ENCODE data around the gene OBSL1. TPM values are rescaled to one million over a fixed set of nuclear protein-coding genes. Genes with fewer than 3 reads are reported as not detected.

The OBSL1 gene
- total and polyA plus RNA-seq, 9 donors: 53.2 to 740 (median 468) TPM

DNA sequence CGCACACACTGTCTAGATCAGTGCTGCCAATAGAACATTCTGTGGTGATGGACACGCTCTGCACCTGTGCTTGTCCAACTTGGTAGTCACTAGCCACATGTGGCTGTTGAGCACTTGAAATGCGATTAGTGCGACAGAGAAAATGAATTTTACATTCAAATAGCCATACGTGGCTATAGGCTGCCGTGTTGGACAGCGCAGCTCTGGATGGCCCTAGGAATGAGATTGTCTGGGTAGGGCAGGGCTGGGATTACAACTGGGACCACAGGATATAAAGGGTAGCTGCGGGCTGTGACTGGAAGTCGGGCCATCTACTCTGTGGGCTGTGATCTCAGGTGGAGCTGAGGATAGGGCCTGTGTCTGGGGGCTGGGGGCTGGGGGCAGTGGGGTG is 51.8 kb downstream of the OBSL1 start:
- Histone ChIP-seq H3K4me3 (no peak overlapping the region), H3K36me3 (no peaks in the 10 kb centered on the region), H3K9me3 (no peaks in the 10 kb centered on the region), H3K4me1 (ENCODE audit: insufficient read depth) (no peaks in the 10 kb centered on the region), H3K27me3 (no peaks in the 10 kb centered on the region), H3K27ac (no peak overlapping the region)
- TF ChIP-seq EP300 (IDR thresholded peaks at IDR 0.05) (no peak), POLR2A (IDR thresholded peaks at IDR 0.05) (no peak)
- TF ChIP-seq, protein P1, sequence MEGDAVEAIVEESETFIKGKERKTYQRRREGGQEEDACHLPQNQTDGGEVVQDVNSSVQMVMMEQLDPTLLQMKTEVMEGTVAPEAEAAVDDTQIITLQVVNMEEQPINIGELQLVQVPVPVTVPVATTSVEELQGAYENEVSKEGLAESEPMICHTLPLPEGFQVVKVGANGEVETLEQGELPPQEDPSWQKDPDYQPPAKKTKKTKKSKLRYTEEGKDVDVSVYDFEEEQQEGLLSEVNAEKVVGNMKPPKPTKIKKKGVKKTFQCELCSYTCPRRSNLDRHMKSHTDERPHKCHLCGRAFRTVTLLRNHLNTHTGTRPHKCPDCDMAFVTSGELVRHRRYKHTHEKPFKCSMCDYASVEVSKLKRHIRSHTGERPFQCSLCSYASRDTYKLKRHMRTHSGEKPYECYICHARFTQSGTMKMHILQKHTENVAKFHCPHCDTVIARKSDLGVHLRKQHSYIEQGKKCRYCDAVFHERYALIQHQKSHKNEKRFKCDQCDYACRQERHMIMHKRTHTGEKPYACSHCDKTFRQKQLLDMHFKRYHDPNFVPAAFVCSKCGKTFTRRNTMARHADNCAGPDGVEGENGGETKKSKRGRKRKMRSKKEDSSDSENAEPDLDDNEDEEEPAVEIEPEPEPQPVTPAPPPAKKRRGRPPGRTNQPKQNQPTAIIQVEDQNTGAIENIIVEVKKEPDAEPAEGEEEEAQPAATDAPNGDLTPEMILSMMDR (IDR thresholded peaks at IDR 0.05): no peak
- WGBS, 3 donors: 92 to 93% (median 92%) methylated on average over 9 of the region's 9 CpGs
- intact Hi-C loops (cut with DNase I): no loop called here
- DNase-seq: no peak

DNA sequence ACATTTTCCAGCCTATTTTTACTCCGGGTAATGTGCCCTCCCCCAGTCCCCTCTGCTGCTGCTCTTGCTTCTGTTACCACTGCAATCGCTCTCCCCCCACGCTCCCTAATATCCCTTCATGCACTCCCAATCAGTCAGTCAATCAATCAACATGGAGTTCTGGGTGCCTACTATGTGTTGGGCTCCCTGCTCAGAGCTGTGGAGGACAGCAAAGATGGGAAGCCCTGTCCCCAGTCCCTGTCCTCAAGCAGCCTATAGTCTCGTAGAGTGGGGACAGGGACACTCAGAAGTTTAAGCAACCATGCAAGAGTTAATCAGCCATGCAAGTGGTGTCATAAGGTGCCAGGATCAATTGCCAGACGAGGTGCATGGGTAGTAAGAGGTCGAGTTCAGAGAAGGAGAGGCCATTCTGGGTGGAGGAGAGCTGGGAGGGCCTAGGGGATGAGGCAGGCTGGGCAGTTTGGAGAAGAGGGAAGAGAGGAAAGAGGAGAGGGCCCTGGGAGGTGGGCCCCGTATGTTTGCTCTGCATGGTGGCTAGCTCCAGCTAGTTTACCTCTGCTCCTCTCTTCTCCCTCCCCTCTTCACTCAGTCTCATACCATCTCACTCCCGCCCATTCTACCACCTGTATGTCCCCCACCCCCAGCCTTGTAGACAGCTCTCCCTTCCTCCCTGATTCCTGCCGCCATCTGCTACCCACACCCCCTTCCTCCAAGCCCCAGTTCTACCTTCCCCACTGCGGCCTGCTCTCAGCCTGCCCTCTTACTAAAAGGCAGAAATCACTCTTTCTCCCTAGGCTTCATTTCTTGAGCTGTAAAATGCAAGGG is 53.2 kb downstream of the OBSL1 start:
- Histone ChIP-seq H3K9me3 (no peaks in the 10 kb centered on the region), H3K4me1 (ENCODE audit: insufficient read depth) (no peaks in the 10 kb centered on the region), H3K4me3 (no peak overlapping the region), H3K36me3 (no peaks in the 10 kb centered on the region), H3K27ac (no peak overlapping the region), H3K27me3 (no peaks in the 10 kb centered on the region)
- no peak for TF ChIP-seq EP300 (IDR thresholded peaks at IDR 0.05)
- TF ChIP-seq POLR2A (IDR thresholded peaks at IDR 0.05): no peak
- TF ChIP-seq, protein P1 (IDR thresholded peaks at IDR 0.05): no peak
- 61 to 66% (median 65%) methylated on average over 10 of the region's 10 CpGs for WGBS, 3 donors
- intact Hi-C loops (cut with DNase I): no loop called here
- DNase-seq: no peak

DNA sequence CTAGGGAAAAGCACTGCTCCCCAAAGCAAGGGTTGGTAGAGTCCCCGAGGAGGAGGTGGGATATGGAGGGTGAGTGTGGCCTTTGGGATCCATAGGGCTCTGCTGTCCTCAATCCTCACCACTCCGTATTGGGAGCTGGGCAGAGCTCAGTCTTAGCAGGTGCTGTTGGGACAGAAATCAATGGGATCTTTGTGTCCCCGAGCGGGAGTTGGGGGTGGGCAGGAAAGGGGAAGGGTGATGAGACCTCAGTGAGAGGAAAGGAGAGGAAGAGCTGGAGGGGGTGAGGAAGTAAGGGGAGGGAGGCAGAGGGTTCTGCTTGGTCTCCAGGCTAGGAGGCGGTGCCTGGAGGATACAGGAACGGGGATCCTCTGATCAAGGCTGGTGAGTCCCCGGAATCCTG is 54.5 kb downstream of the OBSL1 start:
- Histone ChIP-seq H3K4me1 (ENCODE audit: insufficient read depth) (no peaks in the 10 kb centered on the region), H3K27ac (no peak overlapping the region), H3K4me3 (no peak overlapping the region), H3K36me3 (no peaks in the 10 kb centered on the region), H3K9me3 (no peaks in the 10 kb centered on the region), H3K27me3 (no peaks in the 10 kb centered on the region)
- WGBS, 3 donors: 78% methylated on average over 7 of the region's 7 CpGs
- TF ChIP-seq, protein P1 (IDR thresholded peaks at IDR 0.05): no peak
- TF ChIP-seq EP300 (IDR thresholded peaks at IDR 0.05): no peak
- no peak for DNase-seq
- intact Hi-C loops (cut with DNase I): no loop called here

DNA sequence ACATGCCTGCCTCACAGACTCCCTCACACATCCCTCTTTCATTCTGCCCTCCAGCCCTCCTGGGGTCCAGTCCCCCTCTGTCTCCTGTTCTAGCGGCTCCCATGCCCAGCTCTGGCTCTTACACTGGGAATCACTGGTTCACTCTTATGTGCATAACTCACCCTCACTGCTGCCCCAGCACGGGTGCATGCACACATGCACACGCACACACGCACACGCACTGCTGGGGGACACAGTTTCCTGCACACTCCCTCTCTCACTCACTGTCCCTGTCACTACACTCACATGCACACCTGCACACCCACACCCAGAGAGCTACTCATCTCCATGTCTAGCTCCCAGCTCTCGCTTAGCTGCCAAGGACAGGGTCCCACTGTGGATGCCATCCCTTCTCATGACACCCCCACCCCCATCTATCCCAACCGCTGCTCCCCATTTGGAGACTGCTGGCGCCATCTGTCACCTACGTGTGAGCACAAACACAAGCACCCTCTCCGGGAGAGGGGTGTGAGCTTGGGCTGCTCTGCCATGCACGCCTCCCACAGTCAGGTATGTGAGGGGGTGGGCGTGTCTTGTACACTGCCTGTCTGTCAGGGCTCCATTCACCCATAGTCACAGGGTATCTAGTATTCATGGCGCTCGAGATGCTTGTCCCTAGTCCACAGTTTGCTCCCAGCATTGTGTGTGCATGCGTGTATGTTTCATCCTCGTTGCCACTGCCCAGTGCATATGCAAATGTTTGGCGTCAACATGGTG is 55.3 kb downstream of the OBSL1 start:
- DNase-seq: no peak
- H3K9me3 ChIP-seq: no peaks in the 10 kb centered on the region
- TF ChIP-seq, protein P1 (IDR thresholded peaks at IDR 0.05): no peak
- TF ChIP-seq POLR2A (IDR thresholded peaks at IDR 0.05) (no peak), EP300 (IDR thresholded peaks at IDR 0.05) (no peak)
- 69 to 75% (median 69%) methylated on average over 17 of the region's 17 CpGs for WGBS, 3 donors
- H3K27ac ChIP-seq: no peak overlapping the region
- no peak overlapping the region for H3K4me3 ChIP-seq
- intact Hi-C loops (cut with DNase I): no loop called here
- no peaks in the 10 kb centered on the region for H3K27me3 ChIP-seq
- H3K4me1 ChIP-seq (ENCODE audit: insufficient read depth): no peaks in the 10 kb centered on the region
- no peaks in the 10 kb centered on the region for H3K36me3 ChIP-seq

Measured in ovary (tissue), 9 donors.